OCI-LY3 (cell line): ENCODE measurements around the gene CTRL.

ENCODE experiments used
- CTCF ChIP-seq: fragments of 200-600, 300-600 bp; sonication (generic); IDR thresholded peaks from 2 replicates; pipeline ENCODE4 v1.5.1; 2014; ENCODE audit warnings: antibody characterized with exemption, low read length, low read depth
- EZH2phosphoT487 ChIP-seq: fragments of 200-600 bp; shearing (Covaris generic); IDR thresholded peaks from 2 replicates; pipeline ENCODE4 v1.6.1; 2018; ENCODE audit warnings: antibody characterized with exemption, mixed run types, low read depth

- no peak for TF ChIP-seq CTCF
- no peak for TF ChIP-seq EZH2phosphoT487
Measured at GRCh38 chr16:67926181-67926750, 5.4 kb downstream of the CTRL start.
